Osteocyte (in vitro differentiated cells): ENCODE measurements around the gene TSFM. TPM values are rescaled to one million over a fixed set of nuclear protein-coding genes. Genes with fewer than 3 reads are reported as not detected.

Experiments
- DNase-seq: peaks from one replicate; pipeline ENCODE4 v3.0.0; 2021; ENCODE audit warnings: mixed read lengths; ENCODE audit not compliant: unreplicated experiment; ENCODE audit errors: extremely low spot score
- H3K27ac Mint-ChIP-seq: one replicate; pipeline ENCODE4 v1.8.0; 2021; ENCODE audit warnings: mild to moderate bottlenecking, mixed read lengths; ENCODE audit not compliant: unreplicated experiment
- H3K27me3 Mint-ChIP-seq: one replicate; pipeline ENCODE4 v1.8.0; 2021; ENCODE audit warnings: mixed read lengths; ENCODE audit not compliant: unreplicated experiment
- H3K36me3 Mint-ChIP-seq: one replicate; pipeline ENCODE4 v1.8.0; 2021; ENCODE audit warnings: mixed read lengths; ENCODE audit not compliant: unreplicated experiment
- H3K4me1 Mint-ChIP-seq: one replicate; pipeline ENCODE4 v1.8.0; 2021; ENCODE audit warnings: mixed read lengths; ENCODE audit not compliant: unreplicated experiment
- H3K4me3 Mint-ChIP-seq: one replicate; pipeline ENCODE4 v1.8.0; 2021; ENCODE audit warnings: mild to moderate bottlenecking, moderate library complexity, mixed read lengths; ENCODE audit not compliant: unreplicated experiment
- H3K9me3 Mint-ChIP-seq: one replicate; pipeline ENCODE4 v1.8.0; 2021; ENCODE audit warnings: mixed read lengths; ENCODE audit not compliant: unreplicated experiment
- total RNA-seq: library from RNA; stranded (reverse); gene quantifications from 2 replicates; pipeline ENCODE4 v1.2.1, GENCODE V29; 2021
- TF ChIP-seq, protein P1 (sequence below): fragments of 200-600 bp; sonication (generic); IDR thresholded peaks from 2 replicates; pipeline ENCODE4 v1.5.0; 2021; ENCODE audit warnings: antibody characterized with exemption, mild to moderate bottlenecking, moderate library complexity

The TSFM gene
- total RNA-seq, 1 donor from 2014 or later = 28.5 TPM

GRCh38 chr12:57829025-57829777, 46.6 kb downstream of the TSFM start:
- no peaks in the 10 kb centered on the region for H3K9me3 Mint-ChIP-seq
- no peak overlapping the region for H3K27ac Mint-ChIP-seq
- peaks cover 32% of the 10 kb centered on the region for H3K36me3 Mint-ChIP-seq
- DNase-seq = no peak
- TF ChIP-seq, protein P1, sequence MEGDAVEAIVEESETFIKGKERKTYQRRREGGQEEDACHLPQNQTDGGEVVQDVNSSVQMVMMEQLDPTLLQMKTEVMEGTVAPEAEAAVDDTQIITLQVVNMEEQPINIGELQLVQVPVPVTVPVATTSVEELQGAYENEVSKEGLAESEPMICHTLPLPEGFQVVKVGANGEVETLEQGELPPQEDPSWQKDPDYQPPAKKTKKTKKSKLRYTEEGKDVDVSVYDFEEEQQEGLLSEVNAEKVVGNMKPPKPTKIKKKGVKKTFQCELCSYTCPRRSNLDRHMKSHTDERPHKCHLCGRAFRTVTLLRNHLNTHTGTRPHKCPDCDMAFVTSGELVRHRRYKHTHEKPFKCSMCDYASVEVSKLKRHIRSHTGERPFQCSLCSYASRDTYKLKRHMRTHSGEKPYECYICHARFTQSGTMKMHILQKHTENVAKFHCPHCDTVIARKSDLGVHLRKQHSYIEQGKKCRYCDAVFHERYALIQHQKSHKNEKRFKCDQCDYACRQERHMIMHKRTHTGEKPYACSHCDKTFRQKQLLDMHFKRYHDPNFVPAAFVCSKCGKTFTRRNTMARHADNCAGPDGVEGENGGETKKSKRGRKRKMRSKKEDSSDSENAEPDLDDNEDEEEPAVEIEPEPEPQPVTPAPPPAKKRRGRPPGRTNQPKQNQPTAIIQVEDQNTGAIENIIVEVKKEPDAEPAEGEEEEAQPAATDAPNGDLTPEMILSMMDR = no peak
- H3K4me1 Mint-ChIP-seq = peaks cover 40% of the 10 kb centered on the region
- H3K27me3 Mint-ChIP-seq = no peaks in the 10 kb centered on the region
- no peak overlapping the region for H3K4me3 Mint-ChIP-seq

DNA sequence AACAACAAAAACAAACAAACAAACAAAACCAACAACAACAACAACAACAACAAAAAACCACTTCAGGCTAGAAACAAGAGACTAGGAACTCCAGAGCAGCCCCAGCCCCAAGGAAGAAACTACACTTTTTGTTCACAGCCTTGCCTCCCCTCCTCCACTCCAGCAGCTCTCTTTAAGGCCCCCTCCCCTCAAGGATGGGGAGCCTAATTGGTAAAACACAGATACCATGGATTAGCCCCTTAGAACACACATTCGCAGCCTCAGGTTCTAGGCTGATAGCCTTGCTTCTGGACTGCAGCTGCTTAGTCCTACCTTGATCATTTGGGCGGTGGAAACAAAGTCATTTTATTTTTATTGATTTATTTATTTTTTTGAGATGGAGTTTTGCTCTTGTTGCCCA, 47.8 kb downstream of the TSFM start:
- Mint-ChIP-seq H3K9me3 (no peaks in the 10 kb centered on the region), H3K4me3 (no peak overlapping the region), H3K36me3 (peaks cover 20% of the 10 kb centered on the region), H3K4me1 (peaks cover 51% of the 10 kb centered on the region), H3K27me3 (no peaks in the 10 kb centered on the region), H3K27ac (peak overlapping the region; percentile 15)
- TF ChIP-seq, protein P1 = no peak
- DNase-seq = no peak

DNA sequence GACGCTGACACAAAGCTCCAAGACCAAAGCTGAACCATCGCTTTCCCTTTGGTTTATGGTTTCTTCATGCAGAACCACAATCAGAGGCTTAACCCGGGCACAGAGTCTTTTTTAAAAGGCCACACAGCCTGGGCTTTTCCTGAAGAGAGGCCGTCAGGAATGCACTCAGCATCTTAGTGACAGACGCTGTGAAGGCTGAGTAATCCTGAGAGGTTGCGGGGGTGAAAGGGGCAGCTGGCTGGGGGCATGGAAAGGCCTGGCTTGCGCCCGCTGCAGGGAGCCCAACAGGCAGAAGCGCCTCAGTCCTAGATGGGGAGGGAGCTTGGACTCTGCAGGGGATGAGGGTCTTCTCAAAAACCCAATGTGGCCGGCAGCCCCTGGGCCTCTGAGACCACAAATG, 50.4 kb downstream of the TSFM start:
- TF ChIP-seq, protein P1 = no peak
- Mint-ChIP-seq H3K4me1 (peaks cover 75% of the 10 kb centered on the region), H3K27ac (peak overlapping the region; percentile 65), H3K36me3 (peaks cover 4% of the 10 kb centered on the region), H3K4me3 (peak overlapping the region; percentile 14), H3K9me3 (no peaks in the 10 kb centered on the region), H3K27me3 (no peaks in the 10 kb centered on the region)
- no peak for DNase-seq

GRCh38 chr12:57833672-57834071, 51.1 kb downstream of the TSFM start:
- peaks cover under 1% of the 10 kb centered on the region for H3K36me3 Mint-ChIP-seq
- H3K27me3 Mint-ChIP-seq = no peaks in the 10 kb centered on the region
- H3K4me1 Mint-ChIP-seq = peaks cover 82% of the 10 kb centered on the region
- H3K9me3 Mint-ChIP-seq = no peaks in the 10 kb centered on the region
- no peak for DNase-seq
- TF ChIP-seq, protein P1 = no peak
- H3K27ac Mint-ChIP-seq = peak overlapping the region; percentile 65
- H3K4me3 Mint-ChIP-seq = no peak overlapping the region

DNA sequence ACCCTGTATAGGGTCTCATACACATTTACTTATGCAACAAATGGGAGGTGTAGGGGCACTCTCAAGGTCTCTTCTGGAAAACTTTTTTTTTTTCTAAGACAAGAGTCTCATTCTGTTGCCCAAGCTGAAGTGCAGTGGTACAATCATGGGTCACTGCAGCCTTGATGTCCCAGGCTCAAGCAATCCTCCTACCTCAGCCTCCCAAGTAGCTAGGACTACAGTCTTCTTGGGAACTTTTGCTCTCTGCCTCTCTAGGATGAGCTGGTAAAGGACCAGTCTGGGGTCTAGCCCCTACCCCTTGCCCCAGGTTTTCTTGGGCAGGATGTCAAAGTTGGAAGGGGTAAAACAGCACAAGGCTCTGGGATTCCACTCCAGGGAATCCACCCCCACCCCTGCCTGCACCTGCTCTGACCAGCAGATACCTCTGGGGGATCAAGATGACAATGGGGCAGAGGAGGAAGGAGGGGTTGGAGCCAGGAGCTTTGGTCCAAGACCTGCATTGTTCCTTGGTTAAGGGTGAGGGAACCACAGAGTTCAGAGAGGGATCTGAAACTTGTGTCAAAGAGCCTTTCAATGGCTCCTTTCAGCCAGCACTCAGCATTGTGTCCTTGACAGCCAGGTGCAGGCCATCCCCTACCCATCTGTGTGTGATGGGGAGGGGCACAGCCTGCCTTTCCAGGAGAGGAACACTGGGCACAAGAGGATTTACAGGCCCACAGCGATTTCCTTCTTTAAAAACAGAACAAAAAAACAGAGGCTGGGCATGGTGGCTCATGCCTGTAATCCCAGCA, 51.7 kb downstream of the TSFM start:
- Mint-ChIP-seq H3K4me3 (no peak overlapping the region), H3K4me1 (peaks cover 85% of the 10 kb centered on the region), H3K9me3 (no peaks in the 10 kb centered on the region), H3K27me3 (no peaks in the 10 kb centered on the region), H3K36me3 (no peaks in the 10 kb centered on the region), H3K27ac (peak overlapping the region; percentile 52)
- no peak for DNase-seq
- TF ChIP-seq, protein P1 = no peak
